HEK293 (cell line): Measurements from ENCODE around the gene TRNP1.

Experiments
- CTCF ChIA-PET: fragments of 350-600 bp; formaldehyde crosslinking; extraction: SDS; loops from one replicate; lab custom pipeline; 2021; ENCODE audit warnings: antibody characterized with exemption; lab: Yijun Ruan, JAX
- POLR2A ChIA-PET: fragments of 300-600 bp; formaldehyde crosslinking; extraction: SDS; loops from one replicate; lab custom pipeline; 2020; ENCODE audit warnings: antibody characterized with exemption, inconsistent platforms; lab: Yijun Ruan, JAX
- H3K27ac ChIP-seq: fragments of 200-500 bp; sonication (Bioruptor generic); 2 replicates; pipeline ENCODE4 v1.5.1; 2014; ENCODE audit warnings: low read depth, low read length, control low read depth, inconsistent platforms; ENCODE audit errors: extremely low read depth
- H3K36me3 ChIP-seq, 2 experiments: fragments of 200-500 bp in 1 of 2; sonication (Bioruptor generic) in 1 of 2; 1 replicate in 1 of 2; 2 replicates in 1 of 2; pipeline ENCODE4 v1.5.1; 2014 to 2017; ENCODE audit warnings: inconsistent platforms in 2 of 2, low read length in 2 of 2; ENCODE audit not compliant: control insufficient read depth in 2 of 2, insufficient read depth in 1 of 2
- H3K4me1 ChIP-seq: fragments of 200-500 bp; sonication (Bioruptor generic); 2 replicates; pipeline ENCODE4 v1.5.1; 2014; ENCODE audit warnings: mild to moderate bottlenecking, low read length, inconsistent platforms; ENCODE audit not compliant: control insufficient read depth, insufficient read depth
- H3K4me3 ChIP-seq: 2 replicates; pipeline ENCODE4 v1.5.1; 2011; ENCODE audit warnings: low read depth, mild to moderate bottlenecking, control low read depth, low read length, moderate library complexity
- H3K9me3 ChIP-seq: fragments of 200-500 bp; sonication (Bioruptor generic); 2 replicates; pipeline ENCODE4 v1.5.1; 2014; ENCODE audit warnings: low read depth, low read length, inconsistent platforms; ENCODE audit not compliant: control insufficient read depth, insufficient read depth
- BCL11B ChIP-seq: fragments of 450-650 bp; formaldehyde crosslinking; IDR thresholded peaks from 2 replicates; pipeline ENCODE4 v1.5.1; 2016; ENCODE audit warnings: low read depth, missing biosample characterization, missing genetic modification characterization
- KLF8 ChIP-seq: fragments of 450-650 bp; formaldehyde crosslinking; IDR thresholded peaks from 2 replicates; pipeline ENCODE4 v1.5.1; 2016; ENCODE audit warnings: missing biosample characterization, missing genetic modification characterization
- MEIS1 ChIP-seq: sonication (generic); formaldehyde crosslinking; IDR thresholded peaks from 2 replicates; pipeline ENCODE4 v1.8.1; 2022; ENCODE audit warnings: missing genetic modification reagents, mild to moderate bottlenecking, borderline replicate concordance
- TCF7L2 ChIP-seq: IDR thresholded peaks from 2 replicates; pipeline ENCODE4 v1.6.1; 2011; ENCODE audit warnings: low read depth, mild to moderate bottlenecking, inconsistent platforms, low read length, moderate library complexity, borderline replicate concordance
- ZBTB20 ChIP-seq: fragments of 450-650 bp; formaldehyde crosslinking; IDR thresholded peaks from 2 replicates; pipeline ENCODE4 v1.5.1; 2016; ENCODE audit warnings: missing biosample characterization, missing genetic modification characterization
- ZNF133 ChIP-seq: fragments of 450-650 bp; formaldehyde crosslinking; IDR thresholded peaks from 2 replicates; pipeline ENCODE4 v1.5.1; 2016; ENCODE audit warnings: missing biosample characterization, missing genetic modification characterization
- ZNF175 ChIP-seq: fragments of 450-650 bp; formaldehyde crosslinking; IDR thresholded peaks from 2 replicates; pipeline ENCODE4 v1.5.1; 2016; ENCODE audit warnings: missing biosample characterization, missing genetic modification characterization
- ZNF19 ChIP-seq: fragments of 450-650 bp; formaldehyde crosslinking; IDR thresholded peaks from 2 replicates; pipeline ENCODE4; 2016; ENCODE audit warnings: missing biosample characterization, missing genetic modification characterization, low read depth
- ZNF2 ChIP-seq: fragments of 450-650 bp; formaldehyde crosslinking; IDR thresholded peaks from 2 replicates; pipeline ENCODE4 v1.5.1; 2016; ENCODE audit warnings: missing biosample characterization, missing genetic modification characterization
- ZNF202 ChIP-seq: fragments of 450-650 bp; formaldehyde crosslinking; IDR thresholded peaks from 2 replicates; pipeline ENCODE4 v1.5.1; 2016; ENCODE audit warnings: missing biosample characterization, missing genetic modification characterization, borderline replicate concordance
- ZNF248 ChIP-seq: fragments of 450-650 bp; formaldehyde crosslinking; IDR thresholded peaks from 2 replicates; pipeline ENCODE4 v1.5.1; 2017; ENCODE audit warnings: missing biosample characterization, missing genetic modification characterization
- ZNF266 ChIP-seq: fragments of 450-650 bp; formaldehyde crosslinking; IDR thresholded peaks from 2 replicates; pipeline ENCODE4 v1.5.1; 2016; ENCODE audit warnings: missing biosample characterization, missing genetic modification characterization, low read depth
- ZNF311 ChIP-seq: fragments of 450-650 bp; formaldehyde crosslinking; IDR thresholded peaks from 2 replicates; pipeline ENCODE4 v1.5.1; 2017; ENCODE audit warnings: missing biosample characterization, missing genetic modification characterization, borderline replicate concordance
- ZNF423 ChIP-seq: fragments of 450-650 bp; formaldehyde crosslinking; IDR thresholded peaks from 2 replicates; pipeline ENCODE4 v1.5.1; 2016; ENCODE audit warnings: missing biosample characterization, missing genetic modification characterization
- ZNF544 ChIP-seq: fragments of 450-650 bp; formaldehyde crosslinking; IDR thresholded peaks from 2 replicates; pipeline ENCODE4 v1.5.0; 2017; ENCODE audit warnings: missing biosample characterization, missing genetic modification characterization
- ZNF610 ChIP-seq: fragments of 450-650 bp; formaldehyde crosslinking; IDR thresholded peaks from 2 replicates; pipeline ENCODE4 v1.5.1; 2016; ENCODE audit warnings: missing biosample characterization, missing genetic modification characterization, borderline replicate concordance
- ZNF621 ChIP-seq: fragments of 450-650 bp; formaldehyde crosslinking; IDR thresholded peaks from 2 replicates; pipeline ENCODE4 v1.5.1; 2017; ENCODE audit warnings: missing biosample characterization, missing genetic modification characterization
- ZNF624 ChIP-seq: fragments of 450-650 bp; formaldehyde crosslinking; IDR thresholded peaks from 2 replicates; pipeline ENCODE4 v1.5.1; 2017; ENCODE audit warnings: missing biosample characterization, missing genetic modification characterization
- ZNF670 ChIP-seq: fragments of 450-650 bp; formaldehyde crosslinking; IDR thresholded peaks from 2 replicates; pipeline ENCODE4 v1.5.1; 2016; ENCODE audit warnings: missing biosample characterization, missing genetic modification characterization, low read depth
- ZNF776 ChIP-seq: fragments of 450-650 bp; formaldehyde crosslinking; IDR thresholded peaks from 2 replicates; pipeline ENCODE4 v1.5.0; 2017; ENCODE audit warnings: missing biosample characterization, missing genetic modification characterization, borderline replicate concordance
- ZSCAN23 ChIP-seq: fragments of 450-650 bp; formaldehyde crosslinking; IDR thresholded peaks from 2 replicates; pipeline ENCODE4 v1.5.1; 2016; ENCODE audit warnings: missing biosample characterization, missing genetic modification characterization
- ZSCAN30 ChIP-seq: fragments of 450-650 bp; IDR thresholded peaks from 2 replicates; pipeline ENCODE4 v1.5.1; 2018; ENCODE audit warnings: missing biosample characterization, mild to moderate bottlenecking, missing genetic modification characterization, moderate library complexity
- TF ChIP-seq, protein P1 (sequence below): fragments of 450-650 bp; formaldehyde crosslinking; optimal IDR thresholded peaks from 2 replicates; pipeline ENCODE3; 2016; ENCODE audit warnings: missing biosample characterization, mild to moderate bottlenecking, missing genetic modification characterization
- TF ChIP-seq, protein P2 (sequence below): sonication (generic); formaldehyde crosslinking; IDR thresholded peaks from 2 replicates; pipeline ENCODE4 v1.8.1; 2022; ENCODE audit warnings: mild to moderate bottlenecking, moderate library complexity, missing genetic modification reagents
- TF ChIP-seq, protein P3 (sequence below): IDR thresholded peaks from 2 replicates; pipeline ENCODE4 v1.6.1; 2011; ENCODE audit warnings: mild to moderate bottlenecking, low read depth, low read length, borderline replicate concordance
- TF ChIP-seq, protein P4 (sequence below): fragments of 450-650 bp; formaldehyde crosslinking; IDR thresholded peaks from 2 replicates; pipeline ENCODE4 v1.5.1; 2016; ENCODE audit warnings: missing biosample characterization, missing genetic modification characterization, borderline replicate concordance
- TF ChIP-seq, protein P5 (sequence below): fragments of 450-650 bp; formaldehyde crosslinking; IDR thresholded peaks from 2 replicates; pipeline ENCODE4 v1.5.1; 2016; ENCODE audit warnings: missing biosample characterization, missing genetic modification characterization

TRNP1 gene

DNA sequence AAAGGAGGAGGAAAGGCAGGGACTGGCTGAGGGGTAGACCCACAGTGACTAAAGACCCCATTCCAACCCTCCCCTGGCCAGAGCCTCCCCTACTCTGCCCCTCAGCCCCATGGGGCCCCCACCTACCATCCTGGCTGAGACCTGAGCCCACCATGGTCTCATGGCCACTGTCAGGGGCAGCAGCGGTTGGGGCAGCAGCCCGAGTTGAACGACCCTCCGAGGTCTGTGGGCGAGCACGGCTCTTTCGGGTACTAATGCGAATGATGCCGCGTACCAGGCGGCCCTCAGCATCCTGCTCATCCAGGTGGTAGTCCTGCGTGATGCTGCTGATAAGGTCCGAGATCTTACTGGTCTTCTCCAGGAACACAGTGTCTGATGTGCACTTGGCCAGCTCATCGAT is 42.3 kb upstream of the TRNP1 start:
- CTCF ChIA-PET = no interaction called here
- H3K27ac ChIP-seq = no peak overlapping the region
- H3K4me3 ChIP-seq = no peak overlapping the region
- H3K36me3 ChIP-seq = peaks cover 5 to 17% of the 10 kb centered on the region in 2 experiments; a peak in 2 of 3 replicates
- POLR2A ChIA-PET = no interaction called here
- H3K9me3 ChIP-seq = no peaks in the 10 kb centered on the region
- H3K4me1 ChIP-seq = no peaks in the 10 kb centered on the region
- TF ChIP-seq ZNF423 (tag by site-specific recombination) = no peak
- TF ChIP-seq ZNF202 (tag by site-specific recombination) = no peak
- TF ChIP-seq ZNF2 (tag by site-specific recombination) = no peak
- TF ChIP-seq, protein P1, sequence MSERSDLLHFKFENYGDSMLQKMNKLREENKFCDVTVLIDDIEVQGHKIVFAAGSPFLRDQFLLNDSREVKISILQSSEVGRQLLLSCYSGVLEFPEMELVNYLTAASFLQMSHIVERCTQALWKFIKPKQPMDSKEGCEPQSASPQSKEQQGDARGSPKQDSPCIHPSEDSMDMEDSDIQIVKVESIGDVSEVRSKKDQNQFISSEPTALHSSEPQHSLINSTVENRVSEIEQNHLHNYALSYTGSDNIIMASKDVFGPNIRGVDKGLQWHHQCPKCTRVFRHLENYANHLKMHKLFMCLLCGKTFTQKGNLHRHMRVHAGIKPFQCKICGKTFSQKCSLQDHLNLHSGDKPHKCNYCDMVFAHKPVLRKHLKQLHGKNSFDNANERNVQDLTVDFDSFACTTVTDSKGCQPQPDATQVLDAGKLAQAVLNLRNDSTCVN = no peak
- TF ChIP-seq, protein P2, sequence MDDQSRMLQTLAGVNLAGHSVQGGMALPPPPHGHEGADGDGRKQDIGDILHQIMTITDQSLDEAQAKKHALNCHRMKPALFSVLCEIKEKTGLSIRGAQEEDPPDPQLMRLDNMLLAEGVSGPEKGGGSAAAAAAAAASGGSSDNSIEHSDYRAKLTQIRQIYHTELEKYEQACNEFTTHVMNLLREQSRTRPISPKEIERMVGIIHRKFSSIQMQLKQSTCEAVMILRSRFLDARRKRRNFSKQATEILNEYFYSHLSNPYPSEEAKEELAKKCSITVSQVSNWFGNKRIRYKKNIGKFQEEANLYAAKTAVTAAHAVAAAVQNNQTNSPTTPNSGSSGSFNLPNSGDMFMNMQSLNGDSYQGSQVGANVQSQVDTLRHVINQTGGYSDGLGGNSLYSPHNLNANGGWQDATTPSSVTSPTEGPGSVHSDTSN (CRISPR knock-in tag) = no peak
- no peak for TF ChIP-seq ZNF19 (tag by site-specific recombination)
- no peak for TF ChIP-seq ZNF544
- TF ChIP-seq BCL11B (tag by site-specific recombination) = no peak
- TF ChIP-seq, protein P3, sequence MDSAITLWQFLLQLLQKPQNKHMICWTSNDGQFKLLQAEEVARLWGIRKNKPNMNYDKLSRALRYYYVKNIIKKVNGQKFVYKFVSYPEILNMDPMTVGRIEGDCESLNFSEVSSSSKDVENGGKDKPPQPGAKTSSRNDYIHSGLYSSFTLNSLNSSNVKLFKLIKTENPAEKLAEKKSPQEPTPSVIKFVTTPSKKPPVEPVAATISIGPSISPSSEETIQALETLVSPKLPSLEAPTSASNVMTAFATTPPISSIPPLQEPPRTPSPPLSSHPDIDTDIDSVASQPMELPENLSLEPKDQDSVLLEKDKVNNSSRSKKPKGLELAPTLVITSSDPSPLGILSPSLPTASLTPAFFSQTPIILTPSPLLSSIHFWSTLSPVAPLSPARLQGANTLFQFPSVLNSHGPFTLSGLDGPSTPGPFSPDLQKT = no peak
- no peak for TF ChIP-seq ZNF133 (tag by site-specific recombination)
- no peak for TF ChIP-seq ZBTB20 (tag by site-specific recombination)
- no peak for TF ChIP-seq ZNF311
- TF ChIP-seq ZNF266 (tag by site-specific recombination) = no peak
- TF ChIP-seq ZNF248 (tag by site-specific recombination) = no peak
- no peak for TF ChIP-seq ZSCAN30 (tag by site-specific recombination)
- TF ChIP-seq, protein P4, sequence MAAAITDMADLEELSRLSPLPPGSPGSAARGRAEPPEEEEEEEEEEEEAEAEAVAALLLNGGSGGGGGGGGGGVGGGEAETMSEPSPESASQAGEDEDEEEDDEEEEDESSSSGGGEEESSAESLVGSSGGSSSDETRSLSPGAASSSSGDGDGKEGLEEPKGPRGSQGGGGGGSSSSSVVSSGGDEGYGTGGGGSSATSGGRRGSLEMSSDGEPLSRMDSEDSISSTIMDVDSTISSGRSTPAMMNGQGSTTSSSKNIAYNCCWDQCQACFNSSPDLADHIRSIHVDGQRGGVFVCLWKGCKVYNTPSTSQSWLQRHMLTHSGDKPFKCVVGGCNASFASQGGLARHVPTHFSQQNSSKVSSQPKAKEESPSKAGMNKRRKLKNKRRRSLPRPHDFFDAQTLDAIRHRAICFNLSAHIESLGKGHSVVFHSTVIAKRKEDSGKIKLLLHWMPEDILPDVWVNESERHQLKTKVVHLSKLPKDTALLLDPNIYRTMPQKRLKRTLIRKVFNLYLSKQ (tag by site-specific recombination) = no peak

DNA sequence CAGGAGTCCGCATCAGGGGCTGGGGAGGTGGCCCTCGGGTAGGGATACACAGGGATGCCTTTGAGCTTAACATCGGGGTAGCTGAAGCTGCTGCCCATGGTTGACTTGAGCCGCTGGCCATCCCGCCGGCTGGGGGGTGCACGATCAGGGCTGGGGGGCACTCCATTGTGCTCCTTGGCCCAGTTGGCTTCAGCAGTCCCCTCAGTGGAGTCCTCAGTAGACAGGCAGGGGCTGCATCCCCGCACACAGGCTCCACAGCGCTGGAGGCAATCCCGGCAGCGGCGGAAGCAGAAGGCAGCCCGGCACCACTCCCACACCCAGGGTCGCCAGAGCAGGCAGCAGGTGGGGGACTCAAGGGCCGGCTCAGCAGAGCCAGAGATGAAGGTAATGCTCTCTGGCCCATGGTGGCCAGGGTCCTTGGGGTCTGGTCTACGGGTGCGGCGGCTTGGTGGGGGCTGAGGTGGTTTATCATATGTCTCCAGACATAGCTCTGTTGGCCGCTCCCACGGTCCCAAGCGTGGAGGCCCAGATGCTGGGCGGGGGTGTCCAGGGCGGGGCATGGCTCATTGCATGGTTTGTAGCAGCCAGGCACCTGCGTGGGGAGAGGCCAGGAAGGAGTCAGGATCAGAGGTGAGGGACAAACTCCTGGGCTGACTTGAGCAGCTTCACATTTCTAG is 41.5 kb upstream of the TRNP1 start:
- no peak overlapping the region for H3K4me3 ChIP-seq
- H3K36me3 ChIP-seq = peaks cover 0 to 9% of the 10 kb centered on the region in 2 experiments; a peak in 1 of 3 replicates
- CTCF ChIA-PET = interaction anchor here (0.5 to 1.0 kb wide), 2 partner anchors 145 to 657 kb away, joined by 3 to 4 read pairs; no protein-coding TSS in a partner anchor
- no peaks in the 10 kb centered on the region for H3K4me1 ChIP-seq
- no peaks in the 10 kb centered on the region for H3K9me3 ChIP-seq
- H3K27ac ChIP-seq = no peak overlapping the region
- POLR2A ChIA-PET = no interaction called here
- TF ChIP-seq ZNF624 (tag by site-specific recombination) = no peak
- no peak for TF ChIP-seq MEIS1 (CRISPR knock-in tag)
- TF ChIP-seq ZSCAN23 = no peak
- TF ChIP-seq, protein P5, sequence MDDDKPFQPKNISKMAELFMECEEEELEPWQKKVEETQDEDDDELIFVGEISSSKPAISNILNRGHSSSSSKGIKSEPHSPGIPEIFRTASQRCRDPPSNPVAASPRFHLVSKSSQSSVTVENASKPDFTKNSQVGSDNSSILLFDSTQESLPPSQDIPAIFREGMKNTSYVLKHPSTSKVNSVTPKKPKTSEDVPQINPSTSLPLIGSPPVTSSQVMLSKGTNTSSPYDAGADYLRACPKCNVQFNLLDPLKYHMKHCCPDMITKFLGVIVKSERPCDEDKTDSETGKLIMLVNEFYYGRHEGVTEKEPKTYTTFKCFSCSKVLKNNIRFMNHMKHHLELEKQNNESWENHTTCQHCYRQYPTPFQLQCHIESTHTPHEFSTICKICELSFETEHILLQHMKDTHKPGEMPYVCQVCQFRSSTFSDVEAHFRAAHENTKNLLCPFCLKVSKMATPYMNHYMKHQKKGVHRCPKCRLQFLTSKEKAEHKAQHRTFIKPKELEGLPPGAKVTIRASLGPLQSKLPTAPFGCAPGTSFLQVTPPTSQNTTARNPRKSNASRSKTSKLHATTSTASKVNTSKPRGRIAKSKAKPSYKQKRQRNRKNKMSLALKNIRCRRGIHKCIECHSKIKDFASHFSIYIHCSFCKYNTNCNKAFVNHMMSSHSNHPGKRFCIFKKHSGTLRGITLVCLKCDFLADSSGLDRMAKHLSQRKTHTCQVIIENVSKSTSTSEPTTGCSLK = no peak
- no peak for TF ChIP-seq ZNF175 (tag by site-specific recombination)
- TF ChIP-seq ZNF621 (tag by site-specific recombination) = no peak
- no peak for TF ChIP-seq TCF7L2
- TF ChIP-seq, protein P3 = no peak
- TF ChIP-seq ZNF670 (tag by site-specific recombination) = no peak
- no peak for TF ChIP-seq KLF8 (tag by site-specific recombination)
- TF ChIP-seq ZNF776 (tag by site-specific recombination) = no peak
- no peak for TF ChIP-seq ZNF610 (tag by site-specific recombination)
- no peak for TF ChIP-seq ZNF266 (tag by site-specific recombination)
